Measurements from ENCODE around the gene GNA15. TPM values are rescaled to one million over a fixed set of nuclear protein-coding genes. Genes with fewer than 3 reads are reported as not detected.

GNA15 gene
- total RNA-seq, 1 experiment from 2014 or later: 6.2 TPM

GRCh38 chr19:3204646-3205275, 68.9 kb downstream of the GNA15 start:
- CTCF ChIA-PET: no interaction called here
- DNase-seq (ENCODE audit: low read depth, low spot score): no peak
- TF ChIP-seq POLR2AphosphoS5 (IDR thresholded peaks at IDR 0.05; ENCODE audit: low read depth, low read length) (no peak), TCF7L2 (IDR thresholded peaks at IDR 0.05; ENCODE audit: low read depth, low read length) (no peak), CTCF (IDR thresholded peaks at IDR 0.05) (no peak), REST (IDR thresholded peaks at IDR 0.05; ENCODE audit: insufficient read depth in 1 of 2, low read depth in 2 of 2, low read length in 1 of 2) (no peak), SIN3A (IDR thresholded peaks at IDR 0.05; ENCODE audit: borderline replicate concordance, insufficient read depth, low read depth, low read length) (no peak)
- Histone ChIP-seq H3K9me3 (ENCODE audit: control insufficient read depth, insufficient read depth, low read depth, low read length) (no peaks in the 10 kb centered on the region), H3K4me1 (ENCODE audit: control insufficient read depth, insufficient read depth, low read length) (no peaks in the 10 kb centered on the region), H3K27me3 (ENCODE audit: control insufficient read depth, insufficient read depth, low read length) (no peaks in the 10 kb centered on the region), H3K27ac (ENCODE audit: low read length) (no peak overlapping the region), H3K36me3 (ENCODE audit: control insufficient read depth, insufficient read depth, low read length) (no peaks in the 10 kb centered on the region), H3K4me3 (ENCODE audit: low read depth in 2 of 2, low read length in 2 of 2) (no peak overlapping the region)
- intact Hi-C loops (cut with micrococcal nuclease; ENCODE audit: unreplicated experiment): no loop called here
- POLR2A ChIA-PET: no interaction called here
- no peak for ATAC-seq
- in situ Hi-C loops (cut with HindIII; ENCODE audit: low pct_unique_long_range_greater_than_20kb, low sequenced_read_pairs): no loop called here
- BruUV-seq (replicated peaks): no TSS peak

- no peak for DNase-seq (ENCODE audit: low read depth, low spot score)
- Histone ChIP-seq H3K4me1 (ENCODE audit: control insufficient read depth, insufficient read depth, low read length) (no peaks in the 10 kb centered on the region), H3K4me3 (ENCODE audit: low read depth in 2 of 2, low read length in 2 of 2) (no peak overlapping the region), H3K27me3 (ENCODE audit: control insufficient read depth, insufficient read depth, low read length) (no peaks in the 10 kb centered on the region), H3K36me3 (ENCODE audit: control insufficient read depth, insufficient read depth, low read length) (no peaks in the 10 kb centered on the region), H3K27ac (ENCODE audit: low read length) (no peak overlapping the region), H3K9me3 (ENCODE audit: control insufficient read depth, insufficient read depth, low read depth, low read length) (no peaks in the 10 kb centered on the region)
- no peak for TF ChIP-seq POLR2AphosphoS5 (IDR thresholded peaks at IDR 0.05; ENCODE audit: low read depth, low read length)
- TF ChIP-seq REST (IDR thresholded peaks at IDR 0.05; ENCODE audit: insufficient read depth in 1 of 2, low read depth in 2 of 2, low read length in 1 of 2): no peak
- in situ Hi-C loops (cut with HindIII; ENCODE audit: low pct_unique_long_range_greater_than_20kb, low sequenced_read_pairs): no loop called here
- ATAC-seq: no peak
- no TSS peak for BruUV-seq (replicated peaks)
- ChIA-PET POLR2A (interaction anchor here (0.6 kb wide), 1 partner anchor 118 kb away, joined by 16 read pairs; no protein-coding TSS in a partner anchor), CTCF (interaction anchor here (0.7 kb wide), 1 partner anchor 69 kb away, joined by 3 read pairs; no protein-coding TSS in a partner anchor)
- intact Hi-C loops (cut with micrococcal nuclease; ENCODE audit: unreplicated experiment): no loop called here
Observed at GRCh38 chr19:3206216-3206953, 70.6 kb downstream of the GNA15 start.
